HL-60/S4 (cell line): ENCODE data around the gene ROM1.
"Not testable (repeated sequence)": the region's sequence is repeated elsewhere in the genome, so short reads cannot be mapped to it uniquely, and the experiment has no call there.

Experiments used
- in situ Hi-C: fragments of 300-500 bp; cut with MboI; formaldehyde crosslinking; loops from 2 replicates; pipeline ENCODE4 v1.14.3; 2022; ENCODE audit warnings: low sequenced_read_pairs

ROM1 gene

DNA sequence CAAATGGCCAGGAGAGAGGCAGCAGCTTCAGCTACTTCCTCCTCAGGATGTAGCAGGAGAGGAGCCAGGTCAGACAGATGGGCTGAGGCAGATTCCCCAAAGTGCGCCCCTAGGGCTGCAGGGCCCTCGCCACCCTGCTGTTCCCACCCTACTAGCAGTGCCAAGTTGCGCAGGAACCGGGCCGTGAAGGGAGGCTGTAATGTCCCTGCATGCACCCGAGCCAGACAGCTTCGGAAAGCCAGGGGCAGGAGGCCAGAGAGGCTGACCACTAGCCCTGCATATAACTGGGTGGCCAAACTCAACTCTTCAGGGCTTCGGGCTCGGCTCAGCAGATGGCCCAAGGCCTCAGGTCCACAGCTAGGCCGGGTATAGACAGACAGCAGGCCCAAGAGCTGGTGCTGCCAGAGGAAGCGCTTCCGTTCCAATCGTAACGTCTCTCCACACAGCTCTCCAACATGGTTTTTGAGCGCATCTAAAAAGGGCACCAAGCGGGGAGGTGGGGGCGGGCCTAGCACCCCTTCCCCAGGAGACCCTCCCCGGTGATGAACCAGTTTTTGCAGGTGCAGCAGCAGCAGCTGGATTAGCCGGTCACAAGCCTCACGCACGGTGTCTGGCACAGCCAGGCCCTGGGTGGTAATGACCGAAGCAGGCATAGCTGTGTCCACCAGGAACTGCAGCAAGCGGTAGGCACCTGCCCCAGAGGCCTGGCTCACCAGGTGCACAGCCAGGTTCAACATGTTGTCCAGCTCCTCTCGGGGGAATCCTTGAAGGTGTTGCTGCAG, 35.3 kb downstream of the ROM1 start:
- in situ Hi-C loops = no loop called here

GRCh38 chr11:62648967-62649364, 35.9 kb downstream of the ROM1 start:
- in situ Hi-C loops = no loop called here

GRCh38 chr11:62649486-62649885, 36.4 kb downstream of the ROM1 start:
- in situ Hi-C loops = no loop called here

GRCh38 chr11:62650283-62650682, 37.2 kb downstream of the ROM1 start:
- in situ Hi-C loops = not testable (repeated sequence)

DNA sequence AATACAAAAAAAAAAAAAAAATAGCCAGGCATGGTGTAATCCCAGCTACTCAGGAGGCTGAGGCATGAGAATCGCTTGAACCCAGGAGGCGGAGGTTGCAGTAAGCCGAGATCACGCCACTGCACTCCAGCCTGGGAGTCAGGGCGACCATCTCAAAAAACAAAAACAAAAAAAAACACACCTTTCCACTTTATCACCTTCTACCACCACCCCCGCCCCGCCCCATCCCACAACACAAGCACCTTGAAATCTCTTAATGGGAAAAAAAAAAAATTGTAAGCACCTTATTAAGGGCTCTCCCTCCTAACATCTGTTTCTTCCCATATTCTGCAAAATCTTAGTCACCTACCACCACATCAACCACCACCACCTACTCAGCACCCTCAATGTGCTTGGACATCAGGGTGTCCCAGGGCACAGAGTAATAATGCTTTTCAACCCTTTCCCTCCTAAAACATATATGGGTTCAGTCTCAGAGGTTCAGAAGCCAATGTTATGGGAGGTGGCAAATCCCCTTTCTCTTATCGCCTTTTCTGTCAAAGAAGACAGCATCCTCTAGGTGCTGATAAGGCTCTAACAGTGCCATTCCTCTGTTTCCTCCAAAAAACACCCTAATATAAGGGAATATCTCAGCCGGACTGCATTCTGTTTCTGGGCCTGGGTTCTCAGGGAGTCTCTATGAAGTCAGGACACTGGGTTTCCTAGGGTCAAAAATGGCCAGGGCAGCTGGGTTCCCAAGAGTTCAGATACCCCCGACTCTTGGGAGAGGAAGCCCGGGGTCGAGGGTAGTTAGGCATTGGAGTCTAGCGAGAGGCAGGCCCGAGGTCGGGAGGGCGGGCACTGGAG, 39.3 kb downstream of the ROM1 start:
- in situ Hi-C loops = no loop called here

- in situ Hi-C loops = no loop called here
These were observed 41.2 kb downstream of the ROM1 start for GRCh38 chr11:62654297-62654696.

- in situ Hi-C loops = no loop called here
These were observed 43.9 kb downstream of the ROM1 start for GRCh38 chr11:62656796-62657429.

- in situ Hi-C loops = no loop called here
These were observed 51.5 kb downstream of the ROM1 start for GRCh38 chr11:62664405-62665074.
